Loucy (cell line): ENCODE measurements around the gene GHITM.

ENCODE experiments used
- EZH2phosphoT487 ChIP-seq: fragments of 200-600 bp; IDR thresholded peaks from 2 replicates; pipeline ENCODE4 v1.6.1; 2018; ENCODE audit warnings: antibody characterized with exemption, mild to moderate bottlenecking, moderate library complexity, borderline replicate concordance
- TF ChIP-seq, protein P1 (sequence below): fragments of 200-600 bp; sonication (generic); conservative IDR thresholded peaks from 2 replicates; pipeline ENCODE4 v1.5.1; 2014; ENCODE audit warnings: mild to moderate bottlenecking, antibody characterized with exemption, low read length

DNA sequence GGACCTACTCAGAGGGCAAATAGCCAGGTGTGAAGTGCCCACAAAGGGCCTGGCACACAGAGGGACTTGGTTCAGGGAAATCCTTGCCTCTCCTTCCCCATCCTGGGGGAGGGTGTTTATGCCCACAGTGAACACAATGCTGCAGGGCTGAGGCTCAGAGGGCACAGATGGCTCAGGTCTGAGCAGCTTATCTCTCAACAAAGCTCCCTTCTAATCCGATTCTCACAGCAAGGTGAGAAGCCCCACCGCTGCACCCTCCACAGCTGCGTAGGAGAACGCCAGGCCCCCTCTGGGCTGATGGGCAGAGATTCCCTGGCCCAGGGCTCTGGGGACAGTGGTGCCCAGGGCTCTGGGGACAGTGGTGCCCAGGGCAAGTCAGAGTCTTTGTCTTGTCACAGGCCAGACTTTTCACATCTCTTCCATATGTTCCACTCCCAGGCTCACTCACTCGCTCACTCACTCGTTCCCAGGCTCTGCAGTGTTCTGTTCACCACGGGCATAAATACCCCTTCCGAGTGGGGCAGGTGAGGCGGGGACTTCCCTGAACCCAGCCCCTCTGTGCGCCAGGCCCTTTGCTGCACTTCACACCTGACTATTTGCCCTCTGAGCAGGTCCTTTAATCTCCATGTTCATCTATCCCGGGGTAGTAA, 46.3 kb downstream of the GHITM start:
- TF ChIP-seq, protein P1, sequence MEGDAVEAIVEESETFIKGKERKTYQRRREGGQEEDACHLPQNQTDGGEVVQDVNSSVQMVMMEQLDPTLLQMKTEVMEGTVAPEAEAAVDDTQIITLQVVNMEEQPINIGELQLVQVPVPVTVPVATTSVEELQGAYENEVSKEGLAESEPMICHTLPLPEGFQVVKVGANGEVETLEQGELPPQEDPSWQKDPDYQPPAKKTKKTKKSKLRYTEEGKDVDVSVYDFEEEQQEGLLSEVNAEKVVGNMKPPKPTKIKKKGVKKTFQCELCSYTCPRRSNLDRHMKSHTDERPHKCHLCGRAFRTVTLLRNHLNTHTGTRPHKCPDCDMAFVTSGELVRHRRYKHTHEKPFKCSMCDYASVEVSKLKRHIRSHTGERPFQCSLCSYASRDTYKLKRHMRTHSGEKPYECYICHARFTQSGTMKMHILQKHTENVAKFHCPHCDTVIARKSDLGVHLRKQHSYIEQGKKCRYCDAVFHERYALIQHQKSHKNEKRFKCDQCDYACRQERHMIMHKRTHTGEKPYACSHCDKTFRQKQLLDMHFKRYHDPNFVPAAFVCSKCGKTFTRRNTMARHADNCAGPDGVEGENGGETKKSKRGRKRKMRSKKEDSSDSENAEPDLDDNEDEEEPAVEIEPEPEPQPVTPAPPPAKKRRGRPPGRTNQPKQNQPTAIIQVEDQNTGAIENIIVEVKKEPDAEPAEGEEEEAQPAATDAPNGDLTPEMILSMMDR, result no peak
- TF ChIP-seq EZH2phosphoT487, result no peak
